Stimulated activated CD4-positive, alpha-beta T cell treated with anti-CD3 and anti-CD28 coated beads, Interleukin-1b, Interleukin-23, amount 100 ng/mL, for 48 hours (primary cell): ENCODE measurements around the gene ENPP6.
"Not testable (repeated sequence)": the region's sequence is repeated elsewhere in the genome, so short reads cannot be mapped to it uniquely, and the experiment has no call there.

Source experiments
- DNase-seq: peaks from one replicate; pipeline ENCODE4 v3.0.0-alpha.2; 2020

ENPP6 gene

GRCh38 chr4:184234155-184234554, 16.5 kb upstream of the ENPP6 start:
- no peak for DNase-seq

DNA sequence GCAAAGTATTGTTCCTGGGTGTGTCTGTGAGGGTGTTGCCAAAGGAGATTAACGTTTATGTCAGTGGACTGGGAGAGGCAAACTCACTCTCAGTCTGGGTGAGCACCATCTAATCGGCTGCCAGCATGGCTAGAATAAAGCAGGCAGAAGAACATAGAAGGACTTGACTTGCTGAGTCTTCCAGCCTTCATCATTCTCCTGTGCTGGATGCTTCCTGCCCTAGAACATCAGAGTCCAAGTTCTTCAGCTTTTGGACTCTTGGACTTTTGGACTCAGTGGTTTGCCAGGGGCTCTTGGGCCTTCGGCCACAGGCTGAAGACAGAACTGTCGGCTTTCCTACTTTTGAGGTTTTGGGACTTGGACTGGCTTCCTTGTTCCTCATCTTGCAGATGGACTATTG, 15.3 kb upstream of the ENPP6 start:
- no peak for DNase-seq

GRCh38 chr4:184232202-184232601, 14.5 kb upstream of the ENPP6 start:
- no peak for DNase-seq

GRCh38 chr4:184231573-184231972, 13.9 kb upstream of the ENPP6 start:
- no peak for DNase-seq

DNA sequence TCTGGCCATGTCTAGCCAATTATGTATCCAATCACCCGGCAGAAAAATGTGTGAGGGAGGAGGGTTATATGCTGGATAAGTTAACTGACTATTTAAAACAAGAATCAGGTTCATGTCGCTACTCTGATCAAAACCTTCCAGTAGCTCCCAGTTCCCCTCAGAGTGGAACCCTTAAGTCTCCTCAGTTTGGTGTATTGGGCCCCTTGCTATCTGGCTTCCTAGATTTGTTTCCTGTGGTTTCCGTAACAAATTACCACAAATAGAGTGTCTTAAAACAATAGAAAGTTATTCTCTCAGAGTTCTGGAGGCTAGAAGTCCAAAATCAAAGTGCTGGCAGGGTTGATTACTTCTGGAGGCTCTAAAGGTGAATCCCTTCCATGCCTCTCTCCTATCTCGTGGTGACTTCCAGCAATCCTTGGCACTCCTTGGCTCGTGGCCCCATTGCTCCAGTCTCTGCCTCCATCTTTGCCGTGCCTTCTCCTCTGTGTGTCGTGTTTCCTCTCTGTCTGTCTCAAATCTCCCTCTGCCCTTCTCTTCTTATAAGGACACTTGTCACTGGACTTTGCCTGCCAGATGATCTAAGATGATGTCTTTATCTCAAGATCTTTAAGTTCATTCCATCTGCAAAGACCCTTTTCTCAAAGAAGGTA, 10.5 kb upstream of the ENPP6 start:
- DNase-seq, result no peak

GRCh38 chr4:184216515-184216914, 1.2 kb downstream of the ENPP6 start:
- DNase-seq, result no peak

- no peak for DNase-seq
These were observed 1.9 kb downstream of the ENPP6 start for GRCh38 chr4:184215709-184216328.

DNA sequence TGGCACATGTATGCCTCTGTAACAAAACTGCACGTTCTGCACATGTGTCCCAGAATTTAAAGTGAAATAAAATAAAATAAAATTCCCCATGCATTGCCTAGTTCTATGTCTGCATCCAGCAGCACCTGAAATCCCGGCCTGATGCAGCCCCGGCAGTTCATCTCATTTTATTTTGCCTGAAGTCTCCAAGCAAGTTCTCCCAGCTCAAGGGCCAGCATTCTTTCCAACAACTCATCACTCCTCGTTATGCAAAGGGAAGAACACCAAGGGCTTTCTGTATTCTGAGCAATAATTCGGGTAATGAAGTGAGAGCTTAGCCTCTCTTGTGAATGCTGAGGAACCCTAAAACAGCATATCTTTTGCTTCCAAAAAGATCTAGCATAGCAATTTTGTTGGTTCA, 2.7 kb downstream of the ENPP6 start:
- DNase-seq, result no peak

GRCh38 chr4:184207734-184208607, 9.7 kb downstream of the ENPP6 start:
- DNase-seq, result not testable (repeated sequence)

GRCh38 chr4:184205243-184205642, 12.4 kb downstream of the ENPP6 start:
- no peak for DNase-seq

DNA sequence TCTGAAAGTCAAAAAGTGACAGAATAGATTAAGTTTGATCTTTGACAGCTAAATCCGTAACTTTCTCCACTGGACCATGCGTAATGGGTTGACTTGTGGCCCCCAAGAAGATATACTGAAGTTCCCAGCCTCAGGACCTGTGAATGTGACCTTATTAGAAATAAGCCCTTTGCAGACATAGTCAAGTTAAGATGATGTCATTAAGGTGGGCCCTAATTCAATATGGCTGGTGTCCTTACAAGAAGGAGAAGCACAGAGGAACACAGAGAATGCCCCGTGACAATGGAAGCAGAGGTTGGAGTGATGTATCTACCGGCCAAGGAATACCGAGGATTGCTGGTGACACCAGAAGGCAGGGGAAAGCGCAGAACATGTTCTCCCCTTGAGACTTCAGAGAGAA, 14.4 kb downstream of the ENPP6 start:
- DNase-seq, result no peak

GRCh38 chr4:184201179-184201578, 16.5 kb downstream of the ENPP6 start:
- no peak for DNase-seq

GRCh38 chr4:184200296-184200695, 17.4 kb downstream of the ENPP6 start:
- DNase-seq, result no peak

GRCh38 chr4:184199780-184200179, 17.9 kb downstream of the ENPP6 start:
- DNase-seq, result no peak

- DNase-seq, result no peak
These were observed 19.5 kb downstream of the ENPP6 start for GRCh38 chr4:184198190-184198589.

GRCh38 chr4:184197536-184198082, 20.1 kb downstream of the ENPP6 start:
- DNase-seq, result no peak

- DNase-seq, result no peak
These were observed 20.8 kb downstream of the ENPP6 start for GRCh38 chr4:184196730-184197385.

- DNase-seq, result no peak
These were observed 23.8 kb downstream of the ENPP6 start for GRCh38 chr4:184193556-184194525.

GRCh38 chr4:184192933-184193332, 24.7 kb downstream of the ENPP6 start:
- no peak for DNase-seq

DNA sequence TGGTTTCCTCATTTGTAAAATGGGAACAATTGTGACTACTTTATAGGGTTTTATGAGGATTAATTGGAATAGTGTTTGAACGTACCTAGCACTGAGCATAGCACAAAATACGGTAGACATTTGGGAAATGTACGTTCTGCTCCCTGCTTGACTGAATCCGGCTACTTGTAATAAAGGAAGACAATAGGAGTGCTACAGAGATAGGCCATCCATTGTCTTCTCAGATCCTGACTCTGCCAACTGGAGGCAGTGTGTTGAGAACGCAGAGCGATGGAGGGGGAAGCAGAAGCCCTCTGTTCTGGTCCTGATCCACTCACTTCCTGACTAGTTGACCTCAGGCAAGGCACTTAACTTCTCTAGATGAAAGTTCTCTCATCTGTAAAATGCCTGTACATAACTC, 26.4 kb downstream of the ENPP6 start:
- DNase-seq, result no peak

DNA sequence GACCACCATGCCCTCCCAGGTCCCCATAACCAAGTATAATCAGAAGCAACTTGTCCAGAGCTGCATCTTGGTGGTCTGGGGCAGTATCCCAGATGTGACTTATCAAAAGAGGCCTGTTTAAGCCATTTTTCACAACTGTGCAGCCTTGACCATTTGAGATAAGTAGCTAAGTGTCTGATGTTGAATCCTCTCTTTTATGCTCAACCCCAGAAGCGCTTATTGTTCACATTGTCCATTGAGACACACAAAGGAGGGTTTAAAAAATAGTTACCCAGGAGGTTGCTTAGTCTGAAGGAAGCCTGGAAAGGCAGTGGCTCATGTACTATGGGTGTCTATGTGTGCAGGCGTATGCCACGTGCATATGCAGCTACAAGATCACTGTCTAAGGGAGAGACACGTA, 27.0 kb downstream of the ENPP6 start:
- DNase-seq, result no peak

- no peak for DNase-seq
These were observed 27.7 kb downstream of the ENPP6 start for GRCh38 chr4:184189966-184190365.
